GM12872 (cell line): ENCODE results near the gene METAP2.

Experiments used
- TF ChIP-seq, protein P1 (sequence below): IDR thresholded peaks from 3 replicates; pipeline ENCODE4 v1.5.1; 2011; ENCODE audit warnings: low read depth, mild to moderate bottlenecking, low read length, moderate library complexity; ENCODE audit not compliant: insufficient read depth

Gene METAP2

DNA sequence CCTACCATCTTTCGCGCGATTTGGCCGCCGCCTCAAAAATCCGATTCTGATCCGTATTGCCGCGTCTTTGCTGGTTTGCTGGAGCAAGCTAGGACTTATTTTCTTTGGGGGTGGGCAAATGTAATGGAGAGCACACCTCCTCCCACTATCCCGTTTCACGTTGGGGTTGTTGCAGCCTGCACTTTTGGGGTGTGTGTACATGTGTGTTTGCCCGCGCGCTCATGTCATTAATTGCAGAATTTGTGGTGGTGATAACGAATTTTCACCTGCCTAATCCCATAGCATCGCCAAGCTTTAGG is 657 bp downstream of the METAP2 start:
- TF ChIP-seq, protein P1, sequence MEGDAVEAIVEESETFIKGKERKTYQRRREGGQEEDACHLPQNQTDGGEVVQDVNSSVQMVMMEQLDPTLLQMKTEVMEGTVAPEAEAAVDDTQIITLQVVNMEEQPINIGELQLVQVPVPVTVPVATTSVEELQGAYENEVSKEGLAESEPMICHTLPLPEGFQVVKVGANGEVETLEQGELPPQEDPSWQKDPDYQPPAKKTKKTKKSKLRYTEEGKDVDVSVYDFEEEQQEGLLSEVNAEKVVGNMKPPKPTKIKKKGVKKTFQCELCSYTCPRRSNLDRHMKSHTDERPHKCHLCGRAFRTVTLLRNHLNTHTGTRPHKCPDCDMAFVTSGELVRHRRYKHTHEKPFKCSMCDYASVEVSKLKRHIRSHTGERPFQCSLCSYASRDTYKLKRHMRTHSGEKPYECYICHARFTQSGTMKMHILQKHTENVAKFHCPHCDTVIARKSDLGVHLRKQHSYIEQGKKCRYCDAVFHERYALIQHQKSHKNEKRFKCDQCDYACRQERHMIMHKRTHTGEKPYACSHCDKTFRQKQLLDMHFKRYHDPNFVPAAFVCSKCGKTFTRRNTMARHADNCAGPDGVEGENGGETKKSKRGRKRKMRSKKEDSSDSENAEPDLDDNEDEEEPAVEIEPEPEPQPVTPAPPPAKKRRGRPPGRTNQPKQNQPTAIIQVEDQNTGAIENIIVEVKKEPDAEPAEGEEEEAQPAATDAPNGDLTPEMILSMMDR, result no peak

GRCh38 chr12:95480230-95480629 is 6.3 kb downstream of the METAP2 start:
- TF ChIP-seq, protein P1, result no peak

GRCh38 chr12:95481072-95481471 is 7.1 kb downstream of the METAP2 start:
- TF ChIP-seq, protein P1, result no peak

GRCh38 chr12:95481888-95482287 is 7.9 kb downstream of the METAP2 start:
- TF ChIP-seq, protein P1, result no peak

- TF ChIP-seq, protein P1, result no peak
Observed at GRCh38 chr12:95484524-95484923, 10.6 kb downstream of the METAP2 start.

DNA sequence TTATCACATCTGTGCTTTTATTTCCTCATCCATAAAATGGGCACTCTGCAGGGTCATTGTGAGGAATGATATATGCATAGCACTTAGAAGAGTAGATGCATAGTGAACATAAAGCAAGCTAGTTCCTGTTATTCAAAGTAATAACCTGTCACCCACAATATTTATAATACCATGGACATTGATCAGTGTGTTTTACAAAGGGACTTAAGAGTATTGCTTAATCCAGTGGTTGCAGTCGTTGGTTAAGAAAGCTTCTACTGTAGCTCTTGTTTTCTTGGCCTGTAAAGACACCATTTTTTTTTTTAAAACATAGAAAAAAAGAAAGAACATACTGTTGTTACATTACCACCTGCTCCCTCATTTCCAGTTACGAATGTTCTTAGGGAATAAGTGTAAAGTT is 13.1 kb downstream of the METAP2 start:
- TF ChIP-seq, protein P1, result no peak

DNA sequence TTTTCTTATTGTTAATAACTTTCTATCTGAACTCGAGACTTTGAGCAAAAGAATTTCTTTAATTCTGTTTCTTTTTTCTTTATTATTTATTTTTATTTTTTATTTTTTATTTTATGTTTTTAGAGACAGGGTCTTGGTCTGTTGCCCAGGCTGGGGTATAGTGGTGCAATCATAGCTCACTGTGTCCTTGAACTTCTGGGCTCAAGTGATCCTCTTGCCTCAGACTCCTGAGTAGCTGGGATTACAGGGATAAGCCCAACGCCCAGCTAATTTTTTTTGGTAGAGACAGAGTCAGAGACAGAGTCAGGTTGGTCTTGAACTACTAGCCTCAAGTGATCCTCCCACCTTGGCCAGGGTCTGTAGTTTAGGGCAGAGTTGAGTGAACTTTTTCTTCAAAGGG is 18.5 kb downstream of the METAP2 start:
- TF ChIP-seq, protein P1, result no peak

- TF ChIP-seq, protein P1, result no peak
Observed at GRCh38 chr12:95494888-95495287, 20.9 kb downstream of the METAP2 start.
